OCI-LY7 (cell line): ENCODE measurements around the gene GSE1.

Experiments
- EZH2phosphoT487 ChIP-seq: fragments of 200-600 bp; sonication (generic); IDR thresholded peaks from 2 replicates; pipeline ENCODE4 v1.6.1; 2018; ENCODE audit warnings: low read depth, borderline replicate concordance, mild to moderate bottlenecking, mixed run types, antibody characterized with exemption, low read length, moderate library complexity, mixed read lengths
- TF ChIP-seq, protein P1 (sequence below): fragments of 200-600 bp; sonication (generic); conservative IDR thresholded peaks from 2 replicates; pipeline ENCODE4 v1.5.1; 2014; ENCODE audit warnings: mild to moderate bottlenecking, antibody characterized with exemption, low read length, moderate library complexity, mixed read lengths

DNA sequence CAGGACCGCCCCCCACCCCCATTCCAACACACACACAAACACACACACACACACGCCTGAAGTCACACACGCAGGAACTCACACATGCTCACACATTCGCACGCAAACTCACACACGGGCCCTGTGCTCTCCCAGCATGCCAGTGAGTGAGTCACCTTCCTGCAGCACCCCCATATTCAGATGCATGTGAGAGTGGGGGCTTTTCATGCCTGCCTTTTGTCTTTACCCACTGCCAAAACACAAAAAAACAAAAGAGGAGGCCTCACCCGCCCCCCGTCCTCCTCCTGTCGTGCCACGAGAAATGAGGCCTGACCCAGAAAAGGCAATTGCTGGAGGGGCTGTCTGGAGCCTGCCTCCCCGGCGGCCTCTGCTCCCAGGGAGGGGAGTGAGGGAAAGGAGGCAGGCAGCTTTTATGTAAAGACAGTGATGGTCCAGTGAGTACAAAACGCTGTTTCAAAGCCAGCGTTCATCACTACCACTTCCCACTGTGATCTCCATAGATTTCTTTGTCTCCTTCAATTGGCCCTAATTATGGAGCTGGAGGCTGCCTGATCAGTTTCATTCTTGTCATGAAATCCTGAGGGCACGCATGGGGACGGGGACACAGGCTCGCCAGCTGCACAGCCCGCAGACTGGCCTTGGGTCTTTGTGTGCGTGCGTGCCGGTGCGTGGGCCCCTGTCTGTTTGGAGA lies 29.5 kb upstream of the GSE1 start:
- TF ChIP-seq, protein P1, sequence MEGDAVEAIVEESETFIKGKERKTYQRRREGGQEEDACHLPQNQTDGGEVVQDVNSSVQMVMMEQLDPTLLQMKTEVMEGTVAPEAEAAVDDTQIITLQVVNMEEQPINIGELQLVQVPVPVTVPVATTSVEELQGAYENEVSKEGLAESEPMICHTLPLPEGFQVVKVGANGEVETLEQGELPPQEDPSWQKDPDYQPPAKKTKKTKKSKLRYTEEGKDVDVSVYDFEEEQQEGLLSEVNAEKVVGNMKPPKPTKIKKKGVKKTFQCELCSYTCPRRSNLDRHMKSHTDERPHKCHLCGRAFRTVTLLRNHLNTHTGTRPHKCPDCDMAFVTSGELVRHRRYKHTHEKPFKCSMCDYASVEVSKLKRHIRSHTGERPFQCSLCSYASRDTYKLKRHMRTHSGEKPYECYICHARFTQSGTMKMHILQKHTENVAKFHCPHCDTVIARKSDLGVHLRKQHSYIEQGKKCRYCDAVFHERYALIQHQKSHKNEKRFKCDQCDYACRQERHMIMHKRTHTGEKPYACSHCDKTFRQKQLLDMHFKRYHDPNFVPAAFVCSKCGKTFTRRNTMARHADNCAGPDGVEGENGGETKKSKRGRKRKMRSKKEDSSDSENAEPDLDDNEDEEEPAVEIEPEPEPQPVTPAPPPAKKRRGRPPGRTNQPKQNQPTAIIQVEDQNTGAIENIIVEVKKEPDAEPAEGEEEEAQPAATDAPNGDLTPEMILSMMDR, result no peak
- TF ChIP-seq EZH2phosphoT487, result no peak
